Neural cell (in vitro differentiated cells): ENCODE data around the gene RPL31. TPM values are rescaled to one million over a fixed set of nuclear protein-coding genes. Genes with fewer than 3 reads are reported as not detected.

Experiments
- H2AFZ ChIP-seq: fragments of 200-600, 300-800 bp; sonication (generic), shearing (Covaris generic); 2 replicates; pipeline ENCODE4 v1.6.0; 2014; ENCODE audit warnings: low read depth, mild to moderate bottlenecking, antibody characterized with exemption, low read length, moderate library complexity
- H3F3A ChIP-seq: fragments of 200-600 bp; shearing (Covaris generic); 2 replicates; pipeline ENCODE4 v1.6.1; 2016; ENCODE audit warnings: mild to moderate bottlenecking, moderate library complexity, mixed read lengths, antibody characterized with exemption, low read length; ENCODE audit not compliant: insufficient read depth, poor library complexity, severe bottlenecking
- H3K27ac ChIP-seq: fragments of 200-600, 300-800 bp; sonication (generic), shearing (Covaris generic); 2 replicates; pipeline ENCODE4 v1.5.1; 2014; ENCODE audit warnings: mild to moderate bottlenecking, low read length, moderate library complexity
- H3K27me3 ChIP-seq: fragments of 300-800, 200-600 bp; sonication (generic), shearing (Covaris generic); 2 replicates; pipeline ENCODE4 v1.6.0; 2014; ENCODE audit warnings: mild to moderate bottlenecking, low read depth, low read length, moderate library complexity; ENCODE audit not compliant: insufficient read depth
- H3K36me3 ChIP-seq: fragments of 300-800, 200-600 bp; sonication (generic), shearing (Covaris generic); 2 replicates; pipeline ENCODE4 v1.5.1; 2014; ENCODE audit warnings: mild to moderate bottlenecking, antibody characterized with exemption, low read length, moderate library complexity; ENCODE audit not compliant: insufficient read depth
- H3K4me2 ChIP-seq: fragments of 300-800, 200-600 bp; sonication (generic), shearing (Covaris generic); 2 replicates; pipeline ENCODE4 v1.6.0; 2014; ENCODE audit warnings: mild to moderate bottlenecking, low read length
- H3K4me3 ChIP-seq: fragments of 300-800, 200-600 bp; sonication (generic), shearing (Covaris generic); 2 replicates; pipeline ENCODE4 v1.5.1; 2014; ENCODE audit warnings: mild to moderate bottlenecking, low read length, moderate library complexity
- H3K79me2 ChIP-seq: fragments of 200-600 bp; shearing (Covaris generic); replicated peaks from 2 replicates; pipeline ENCODE4 v1.6.0; 2014; ENCODE audit warnings: mild to moderate bottlenecking, low read length, moderate library complexity; ENCODE audit not compliant: insufficient read depth
- H3K9ac ChIP-seq: fragments of 300-800, 200-600 bp; sonication (generic), shearing (Covaris generic); 2 replicates; pipeline ENCODE4 v1.6.1; 2016; ENCODE audit warnings: mild to moderate bottlenecking, low read length, mixed read lengths
- H3K9me2 ChIP-seq: fragments of 200-600 bp; shearing (Covaris generic); 2 replicates; pipeline ENCODE4 v1.6.1; 2016; ENCODE audit warnings: mild to moderate bottlenecking, low read length, mixed read lengths; ENCODE audit not compliant: insufficient read depth
- H3K9me3 ChIP-seq: fragments of 200-600, 300-800 bp; sonication (generic), shearing (Covaris generic); 2 replicates; pipeline ENCODE4 v1.6.1; 2016; ENCODE audit warnings: mild to moderate bottlenecking, mixed run types, low read length, moderate library complexity, mixed read lengths
- H4K20me1 ChIP-seq: fragments of 200-600 bp; shearing (Covaris generic); 2 replicates; pipeline ENCODE4 v1.6.1; 2016; ENCODE audit warnings: mild to moderate bottlenecking, mixed run types; ENCODE audit not compliant: insufficient read depth
- EP300 ChIP-seq: fragments of 450-650 bp; conservative IDR thresholded peaks from 2 replicates; pipeline ENCODE4 v1.6.1; 2014; ENCODE audit warnings: antibody characterized with exemption, mild to moderate bottlenecking, moderate library complexity; ENCODE audit not compliant: poor library complexity, severe bottlenecking
- EZH2 ChIP-seq: fragments of 200-600, 300-800 bp; shearing (Covaris generic), sonication (generic); IDR thresholded peaks from 2 replicates; pipeline ENCODE4 v1.6.1; 2014; ENCODE audit warnings: antibody characterized with exemption, low read length, borderline replicate concordance, mild to moderate bottlenecking; ENCODE audit not compliant: insufficient read depth, poor library complexity, severe bottlenecking
- MXI1 ChIP-seq: fragments of 450-650 bp; conservative IDR thresholded peaks from 2 replicates; pipeline ENCODE4 v1.6.1; 2014; ENCODE audit warnings: antibody characterized with exemption, mild to moderate bottlenecking; ENCODE audit not compliant: poor library complexity, severe bottlenecking
- POLR2AphosphoS5 ChIP-seq: IDR thresholded peaks from 2 replicates; pipeline ENCODE4 v1.6.1; 2012
- RAD21 ChIP-seq: fragments of 450-650 bp; conservative IDR thresholded peaks from 2 replicates; pipeline ENCODE4 v1.6.1; 2014; ENCODE audit warnings: antibody characterized with exemption, mild to moderate bottlenecking, moderate library complexity
- REST ChIP-seq: IDR thresholded peaks from 2 replicates; pipeline ENCODE4 v1.6.1; 2012; ENCODE audit warnings: borderline replicate concordance
- SMC3 ChIP-seq: fragments of 450-650 bp; conservative IDR thresholded peaks from 2 replicates; pipeline ENCODE4 v1.6.1; 2014; ENCODE audit warnings: antibody characterized with exemption, mild to moderate bottlenecking, moderate library complexity; ENCODE audit not compliant: poor library complexity
- TAF1 ChIP-seq: IDR thresholded peaks from 2 replicates; pipeline ENCODE4 v1.6.1; 2012; ENCODE audit warnings: low read depth
- polyA plus RNA-seq: library from polyadenylated mRNA; depleted of rRNA; stranded (reverse); fragments of >200 nt; gene quantifications from 2 replicates; pipeline ENCODE4 v1.2.3, GENCODE V29; 2014
- TF ChIP-seq, protein P1 (sequence below): fragments of 450-650 bp; IDR thresholded peaks from 2 replicates; pipeline ENCODE4 v1.5.1; 2014; ENCODE audit warnings: antibody characterized with exemption, mild to moderate bottlenecking, moderate library complexity; ENCODE audit not compliant: poor library complexity, severe bottlenecking

RPL31 gene
- polyA plus RNA-seq, 1 donor from 2014 or later: 1,555 TPM

DNA sequence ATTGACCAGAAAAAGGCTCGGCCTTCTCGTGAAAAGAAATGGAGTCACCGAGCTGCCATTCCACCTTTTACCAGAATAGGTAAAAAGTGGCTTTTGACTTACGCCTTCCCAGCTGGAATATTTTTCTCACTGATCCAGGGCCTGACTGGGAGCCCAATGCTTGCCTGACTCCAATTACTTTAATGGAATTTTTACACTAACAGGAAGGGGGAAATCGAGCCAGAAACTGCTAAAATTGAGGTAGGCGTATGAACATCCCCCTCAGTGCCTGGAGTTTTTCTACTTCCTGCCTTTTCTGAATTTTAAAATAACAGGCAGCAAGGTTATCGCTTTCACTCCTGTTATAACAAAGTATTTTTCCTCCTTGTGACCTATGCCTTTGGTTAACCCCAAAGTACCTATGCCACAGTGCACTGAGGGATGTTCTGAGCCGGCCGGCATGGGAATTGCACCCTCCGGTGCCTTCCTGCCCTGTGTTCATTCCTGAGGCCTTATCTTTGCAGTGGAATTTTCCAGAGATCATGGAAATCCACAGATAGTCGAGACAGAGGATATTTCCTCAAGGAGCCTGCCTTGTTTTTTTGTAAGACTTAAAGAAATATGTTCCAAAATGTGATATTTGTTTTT is 18.3 kb upstream of the RPL31 start:
- no peaks in the 10 kb centered on the region for H3K27me3 ChIP-seq
- H3K36me3 ChIP-seq: no peaks in the 10 kb centered on the region
- H4K20me1 ChIP-seq: no peaks in the 10 kb centered on the region
- H3K79me2 ChIP-seq: no peaks in the 10 kb centered on the region
- TF ChIP-seq SMC3 (no peak), POLR2AphosphoS5 (no peak), TAF1 (no peak), EP300 (no peak), RAD21 (no peak), MXI1 (no peak), REST (no peak), EZH2 (no peak)
- TF ChIP-seq, protein P1, sequence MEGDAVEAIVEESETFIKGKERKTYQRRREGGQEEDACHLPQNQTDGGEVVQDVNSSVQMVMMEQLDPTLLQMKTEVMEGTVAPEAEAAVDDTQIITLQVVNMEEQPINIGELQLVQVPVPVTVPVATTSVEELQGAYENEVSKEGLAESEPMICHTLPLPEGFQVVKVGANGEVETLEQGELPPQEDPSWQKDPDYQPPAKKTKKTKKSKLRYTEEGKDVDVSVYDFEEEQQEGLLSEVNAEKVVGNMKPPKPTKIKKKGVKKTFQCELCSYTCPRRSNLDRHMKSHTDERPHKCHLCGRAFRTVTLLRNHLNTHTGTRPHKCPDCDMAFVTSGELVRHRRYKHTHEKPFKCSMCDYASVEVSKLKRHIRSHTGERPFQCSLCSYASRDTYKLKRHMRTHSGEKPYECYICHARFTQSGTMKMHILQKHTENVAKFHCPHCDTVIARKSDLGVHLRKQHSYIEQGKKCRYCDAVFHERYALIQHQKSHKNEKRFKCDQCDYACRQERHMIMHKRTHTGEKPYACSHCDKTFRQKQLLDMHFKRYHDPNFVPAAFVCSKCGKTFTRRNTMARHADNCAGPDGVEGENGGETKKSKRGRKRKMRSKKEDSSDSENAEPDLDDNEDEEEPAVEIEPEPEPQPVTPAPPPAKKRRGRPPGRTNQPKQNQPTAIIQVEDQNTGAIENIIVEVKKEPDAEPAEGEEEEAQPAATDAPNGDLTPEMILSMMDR: no peak
- H2AFZ ChIP-seq: no peak overlapping the region
- no peaks in the 10 kb centered on the region for H3F3A ChIP-seq
- no peaks in the 10 kb centered on the region for H3K9me2 ChIP-seq
- H3K9ac ChIP-seq: no peak overlapping the region
- no peak overlapping the region for H3K27ac ChIP-seq
- no peaks in the 10 kb centered on the region for H3K9me3 ChIP-seq
- no peak overlapping the region for H3K4me3 ChIP-seq
- no peak overlapping the region for H3K4me2 ChIP-seq

DNA sequence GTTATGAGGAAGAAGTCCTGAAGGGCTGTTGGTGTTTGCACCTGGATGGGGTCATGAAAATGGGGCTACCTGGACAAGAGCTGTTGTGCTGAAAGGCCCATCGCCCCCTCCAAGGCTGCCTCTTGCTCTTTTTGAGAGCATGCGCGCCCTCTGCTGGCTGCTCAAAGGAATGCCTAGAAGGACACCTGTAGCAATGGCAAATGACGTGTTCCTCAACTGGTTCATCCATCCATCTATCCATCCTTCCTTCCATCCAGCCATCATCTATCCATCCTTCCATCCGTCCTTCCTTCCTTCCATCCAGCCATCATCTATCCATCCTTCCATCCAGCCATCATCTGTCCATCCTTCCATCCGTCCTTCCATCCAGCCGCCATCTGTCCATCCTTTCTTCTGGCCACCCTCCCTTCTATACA is 17.2 kb upstream of the RPL31 start:
- Histone ChIP-seq H3K36me3 (no peaks in the 10 kb centered on the region), H3K4me2 (no peak overlapping the region), H3K9ac (no peak overlapping the region), H3K9me3 (no peaks in the 10 kb centered on the region), H4K20me1 (no peaks in the 10 kb centered on the region), H3K27ac (no peak overlapping the region), H3K4me3 (no peak overlapping the region), H3K79me2 (no peaks in the 10 kb centered on the region), H3K9me2 (no peaks in the 10 kb centered on the region), H3F3A (no peaks in the 10 kb centered on the region), H2AFZ (no peak overlapping the region), H3K27me3 (no peaks in the 10 kb centered on the region)
- TF ChIP-seq MXI1 (no peak), EZH2 (no peak), RAD21 (peak; percentile 98), TAF1 (no peak), SMC3 (peak; percentile 100), POLR2AphosphoS5 (no peak), EP300 (no peak), REST (no peak)
- TF ChIP-seq, protein P1: peak; percentile 97
